NT2/D1 (cell line): ENCODE results near the gene SSTR4.

ENCODE experiments used
- SUZ12 ChIP-seq: IDR thresholded peaks from 2 replicates; pipeline ENCODE4 v1.6.1; 2011; ENCODE audit not compliant: insufficient read length, insufficient read depth; ENCODE audit errors: extremely low read depth
- YY1 ChIP-seq: IDR thresholded peaks from 2 replicates; pipeline ENCODE4 v1.6.1; 2011; ENCODE audit not compliant: insufficient read length, insufficient read depth
- ZNF274 ChIP-seq: IDR thresholded peaks from 2 replicates; pipeline ENCODE4 v1.6.1; 2011; ENCODE audit warnings: mild to moderate bottlenecking, low read depth, low read length

- TF ChIP-seq YY1 (no peak), ZNF274 (no peak), SUZ12 (no peak)
Observed at GRCh38 chr20:23049201-23050075, 14.3 kb downstream of the SSTR4 start, which contains the start of gene THBD.
